ENCODE results near the gene PTOV1. TPM values are rescaled to one million over a fixed set of nuclear protein-coding genes. Genes with fewer than 3 reads are reported as not detected.

PTOV1 gene
- total and polyA plus RNA-seq, 10 of the 15 experiments (the other 5 are each of a cell fraction or from before 2014, with no cell fraction given), result 3.2 to 83.5 (median 22.3) TPM

GRCh38 chr19:49887665-49888509 lies 36.9 kb downstream of the PTOV1 start (continued):
- TF ChIP-seq, protein P1, sequence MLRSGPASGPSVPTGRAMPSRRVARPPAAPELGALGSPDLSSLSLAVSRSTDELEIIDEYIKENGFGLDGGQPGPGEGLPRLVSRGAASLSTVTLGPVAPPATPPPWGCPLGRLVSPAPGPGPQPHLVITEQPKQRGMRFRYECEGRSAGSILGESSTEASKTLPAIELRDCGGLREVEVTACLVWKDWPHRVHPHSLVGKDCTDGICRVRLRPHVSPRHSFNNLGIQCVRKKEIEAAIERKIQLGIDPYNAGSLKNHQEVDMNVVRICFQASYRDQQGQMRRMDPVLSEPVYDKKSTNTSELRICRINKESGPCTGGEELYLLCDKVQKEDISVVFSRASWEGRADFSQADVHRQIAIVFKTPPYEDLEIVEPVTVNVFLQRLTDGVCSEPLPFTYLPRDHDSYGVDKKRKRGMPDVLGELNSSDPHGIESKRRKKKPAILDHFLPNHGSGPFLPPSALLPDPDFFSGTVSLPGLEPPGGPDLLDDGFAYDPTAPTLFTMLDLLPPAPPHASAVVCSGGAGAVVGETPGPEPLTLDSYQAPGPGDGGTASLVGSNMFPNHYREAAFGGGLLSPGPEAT (IDR thresholded peaks at IDR 0.05; ENCODE audit: low read depth), result 0 out of 2 replicates have a peak, but pooled peaks have one; percentile 27
- TF ChIP-seq JUND (IDR thresholded peaks at IDR 0.05; ENCODE audit: low read depth, low read length) (no peak), TCF3 (IDR thresholded peaks at IDR 0.05; ENCODE audit: borderline replicate concordance, insufficient read depth, low read depth, low read length) (no peak), CEBPB (IDR thresholded peaks at IDR 0.05; ENCODE audit: borderline replicate concordance in 1 of 2, low read depth in 2 of 2, low read length in 2 of 2) (no peak), IKZF1 (conservative IDR thresholded peaks at IDR 0.05) (peak; percentile 69), MTA3 (IDR thresholded peaks at IDR 0.05; ENCODE audit: borderline replicate concordance, low read length) (no peak), DPF2 (IDR thresholded peaks at IDR 0.05) (peak; percentile 32; the same call in 1 of the 2 replicates), BCLAF1 (IDR thresholded peaks at IDR 0.05) (no peak), SREBF1 (IDR thresholded peaks at IDR 0.05; ENCODE audit: low read length) (no peak), SREBF2 (IDR thresholded peaks at IDR 0.05; ENCODE audit: low read length) (no peak), LARP7 (IDR thresholded peaks at IDR 0.05) (no peak; the same call in 1 of the 2 replicates), ZSCAN29 (IDR thresholded peaks at IDR 0.05) (no peak), IRF4 (IDR thresholded peaks at IDR 0.05; ENCODE audit: low read depth, low read length) (no peak), RFX5 (IDR thresholded peaks at IDR 0.05; ENCODE audit: low read depth, low read length) (no peak), ZNF24 (IDR thresholded peaks at IDR 0.05) (no peak), ESRRA (IDR thresholded peaks at IDR 0.05; ENCODE audit: low read length) (no peak)
- TF ChIP-seq, protein P2, sequence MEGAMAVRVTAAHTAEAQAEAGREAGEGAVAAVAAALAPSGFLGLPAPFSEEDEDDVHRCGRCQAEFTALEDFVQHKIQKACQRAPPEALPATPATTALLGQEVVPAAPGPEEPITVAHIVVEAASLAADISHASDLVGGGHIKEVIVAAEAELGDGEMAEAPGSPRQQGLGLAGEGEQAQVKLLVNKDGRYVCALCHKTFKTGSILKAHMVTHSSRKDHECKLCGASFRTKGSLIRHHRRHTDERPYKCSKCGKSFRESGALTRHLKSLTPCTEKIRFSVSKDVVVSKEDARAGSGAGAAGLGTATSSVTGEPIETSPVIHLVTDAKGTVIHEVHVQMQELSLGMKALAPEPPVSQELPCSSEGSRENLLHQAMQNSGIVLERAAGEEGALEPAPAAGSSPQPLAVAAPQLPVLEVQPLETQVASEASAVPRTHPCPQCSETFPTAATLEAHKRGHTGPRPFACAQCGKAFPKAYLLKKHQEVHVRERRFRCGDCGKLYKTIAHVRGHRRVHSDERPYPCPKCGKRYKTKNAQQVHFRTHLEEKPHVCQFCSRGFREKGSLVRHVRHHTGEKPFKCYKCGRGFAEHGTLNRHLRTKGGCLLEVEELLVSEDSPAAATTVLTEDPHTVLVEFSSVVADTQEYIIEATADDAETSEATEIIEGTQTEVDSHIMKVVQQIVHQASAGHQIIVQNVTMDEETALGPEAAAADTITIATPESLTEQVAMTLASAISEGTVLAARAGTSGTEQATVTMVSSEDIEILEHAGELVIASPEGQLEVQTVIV (IDR thresholded peaks at IDR 0.05; ENCODE audit: borderline replicate concordance, partially characterized antibody), result no peak
- TF ChIP-seq, protein P3, sequence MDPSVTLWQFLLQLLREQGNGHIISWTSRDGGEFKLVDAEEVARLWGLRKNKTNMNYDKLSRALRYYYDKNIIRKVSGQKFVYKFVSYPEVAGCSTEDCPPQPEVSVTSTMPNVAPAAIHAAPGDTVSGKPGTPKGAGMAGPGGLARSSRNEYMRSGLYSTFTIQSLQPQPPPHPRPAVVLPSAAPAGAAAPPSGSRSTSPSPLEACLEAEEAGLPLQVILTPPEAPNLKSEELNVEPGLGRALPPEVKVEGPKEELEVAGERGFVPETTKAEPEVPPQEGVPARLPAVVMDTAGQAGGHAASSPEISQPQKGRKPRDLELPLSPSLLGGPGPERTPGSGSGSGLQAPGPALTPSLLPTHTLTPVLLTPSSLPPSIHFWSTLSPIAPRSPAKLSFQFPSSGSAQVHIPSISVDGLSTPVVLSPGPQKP (IDR thresholded peaks at IDR 0.05; ENCODE audit: low read depth, low read length), result no peak

Measured in GM12878 (cell line).